H9 (cell line): ENCODE measurements around the gene FANCI. TPM values are rescaled to one million over a fixed set of nuclear protein-coding genes. Genes with fewer than 3 reads are reported as not detected.

Source experiments
- DNase-seq: peaks from one replicate; pipeline ENCODE4 v3.0.0-alpha.2; 2017
- H2AFZ ChIP-seq: one replicate; pipeline ENCODE4 v1.6.1; 2013; ENCODE audit warnings: mild to moderate bottlenecking, low read length, control low read depth, moderate library complexity
- H2AK5ac ChIP-seq: 2 replicates; pipeline ENCODE4 v1.6.1; 2013; ENCODE audit warnings: low read length, control low read depth, mixed read lengths; ENCODE audit not compliant: insufficient read length
- H2BK120ac ChIP-seq: one replicate; pipeline ENCODE4 v1.6.1; 2013; ENCODE audit warnings: low read depth, mild to moderate bottlenecking, low read length, control low read depth, inconsistent platforms; ENCODE audit not compliant: poor library complexity, severe bottlenecking
- H2BK12ac ChIP-seq: 2 replicates; pipeline ENCODE4 v1.6.1; 2013; ENCODE audit warnings: low read length, control low read depth, mixed read lengths, low read depth; ENCODE audit not compliant: insufficient read length
- H2BK15ac ChIP-seq: 2 replicates; pipeline ENCODE4 v1.6.1; 2013; ENCODE audit warnings: low read depth, low read length, control low read depth
- H2BK20ac ChIP-seq: one replicate; pipeline ENCODE4 v1.6.1; 2013; ENCODE audit warnings: low read depth, mild to moderate bottlenecking, low read length, control low read depth, inconsistent platforms; ENCODE audit not compliant: poor library complexity, severe bottlenecking
- H2BK5ac ChIP-seq: 2 replicates; pipeline ENCODE4 v1.6.1; 2013; ENCODE audit warnings: low read length, control low read depth, mixed read lengths; ENCODE audit not compliant: insufficient read length
- H3K14ac ChIP-seq: 2 replicates; pipeline ENCODE4 v1.6.1; 2013; ENCODE audit warnings: low read length, control low read depth; ENCODE audit not compliant: insufficient read depth
- H3K18ac ChIP-seq: 2 replicates; pipeline ENCODE4 v1.6.1; 2013; ENCODE audit warnings: low read depth, mild to moderate bottlenecking, mixed read lengths, low read length, control low read depth; ENCODE audit not compliant: insufficient read length
- H3K23ac ChIP-seq: 2 replicates; pipeline ENCODE4 v1.6.1; 2013; ENCODE audit warnings: low read length, control low read depth, mixed read lengths, low read depth; ENCODE audit not compliant: insufficient read length
- H3K23me2 ChIP-seq: 2 replicates; pipeline ENCODE4 v1.6.1; 2013; ENCODE audit warnings: low read depth, mild to moderate bottlenecking, mixed read lengths, low read length, control low read depth; ENCODE audit not compliant: insufficient read length, poor library complexity, severe bottlenecking
- H3K27ac ChIP-seq: 2 replicates; pipeline ENCODE4 v1.5.1; 2013; ENCODE audit warnings: low read length, control low read depth, mixed read lengths, low read depth; ENCODE audit not compliant: insufficient read length
- H3K27me3 ChIP-seq: 2 replicates; pipeline ENCODE4 v1.6.1; 2013; ENCODE audit warnings: low read length, control low read depth, inconsistent platforms; ENCODE audit not compliant: insufficient read depth
- H3K4ac ChIP-seq: 2 replicates; pipeline ENCODE4 v1.6.1; 2013; ENCODE audit warnings: low read depth, mild to moderate bottlenecking, control low read depth, inconsistent platforms, low read length, moderate library complexity
- H3K4me1 ChIP-seq: 2 replicates; pipeline ENCODE4 v1.6.1; 2013; ENCODE audit warnings: low read length, control low read depth, inconsistent platforms; ENCODE audit not compliant: insufficient read depth
- H3K4me2 ChIP-seq: 2 replicates; pipeline ENCODE4 v1.6.1; 2013; ENCODE audit warnings: low read length, control low read depth, mixed read lengths; ENCODE audit not compliant: insufficient read length, insufficient read depth
- H3K56ac ChIP-seq: 2 replicates; pipeline ENCODE4 v1.6.1; 2013; ENCODE audit warnings: low read depth, mild to moderate bottlenecking, mixed read lengths, low read length, control low read depth; ENCODE audit not compliant: insufficient read length
- H3K79me1 ChIP-seq: 2 replicates; pipeline ENCODE4 v1.6.1; 2013; ENCODE audit warnings: low read depth, mild to moderate bottlenecking, moderate library complexity, low read length, control low read depth, inconsistent platforms; ENCODE audit not compliant: insufficient read depth, poor library complexity, severe bottlenecking
- H3K79me2 ChIP-seq: 2 replicates; pipeline ENCODE4 v1.6.1; 2013; ENCODE audit warnings: low read length, control low read depth, inconsistent platforms; ENCODE audit not compliant: insufficient read depth
- H3K9ac ChIP-seq: 2 replicates; pipeline ENCODE4 v1.6.1; 2013; ENCODE audit warnings: low read length, control low read depth, mixed read lengths; ENCODE audit not compliant: insufficient read length; ENCODE audit errors: extremely low read depth
- H3K9me3 ChIP-seq: one replicate; pipeline ENCODE4 v1.6.1; 2013; ENCODE audit warnings: low read depth, low read length, inconsistent platforms; ENCODE audit not compliant: control insufficient read depth
- H3T11ph ChIP-seq: one replicate; pipeline ENCODE4 v1.6.1; 2013; ENCODE audit warnings: mild to moderate bottlenecking, low read length, control low read depth, inconsistent platforms
- H4K20me1 ChIP-seq: one replicate; pipeline ENCODE4 v1.6.1; 2013; ENCODE audit not compliant: control insufficient read depth, insufficient read length, insufficient read depth
- H4K5ac ChIP-seq: 2 replicates; pipeline ENCODE4 v1.6.1; 2013; ENCODE audit warnings: low read depth, mild to moderate bottlenecking, mixed read lengths, low read length, control low read depth; ENCODE audit not compliant: insufficient read length
- H4K8ac ChIP-seq: replicated peaks from 2 replicates; pipeline ENCODE4 v1.6.1; 2013; ENCODE audit warnings: low read length, control low read depth, mixed read lengths, low read depth; ENCODE audit not compliant: insufficient read length
- H4K91ac ChIP-seq: 2 replicates; pipeline ENCODE4 v1.6.1; 2013; ENCODE audit warnings: low read depth, mild to moderate bottlenecking, moderate library complexity, mixed read lengths, low read length, control low read depth; ENCODE audit not compliant: insufficient read length
- H3K27ac Mint-ChIP-seq, 3 experiments: 2 replicates in 2 of 3; 3 replicates in 1 of 3; pipeline ENCODE4 v1.8.0; 2020 to 2021; ENCODE audit warnings: mixed read lengths in 3 of 3, mild to moderate bottlenecking in 1 of 3, moderate library complexity in 1 of 3
- H3K27me3 Mint-ChIP-seq: 2 replicates; pipeline ENCODE4 v1.8.0; 2021; ENCODE audit warnings: low read depth, mild to moderate bottlenecking, moderate library complexity, mixed read lengths
- H3K36me3 Mint-ChIP-seq, 3 experiments: 2 replicates in 2 of 3; 3 replicates in 1 of 3; pipeline ENCODE4 v1.8.0; 2020 to 2021; ENCODE audit warnings: low read depth in 3 of 3, mixed read lengths in 3 of 3; ENCODE audit not compliant: insufficient read depth in 1 of 3
- H3K4me1 Mint-ChIP-seq, 2 experiments: 2 replicates each; pipeline ENCODE4 v1.8.0; 2020; ENCODE audit warnings: mixed read lengths in 2 of 2
- H3K4me3 Mint-ChIP-seq, 2 experiments: 2 replicates in 1 of 2; 3 replicates in 1 of 2; pipeline ENCODE4 v1.8.0; 2020 to 2021; ENCODE audit warnings: mild to moderate bottlenecking in 2 of 2, mixed read lengths in 2 of 2, moderate library complexity in 1 of 2
- H3K9me3 Mint-ChIP-seq, 2 experiments: 2 replicates in 1 of 2; 3 replicates in 1 of 2; pipeline ENCODE4 v1.8.0; 2020; ENCODE audit warnings: mild to moderate bottlenecking in 2 of 2, mixed read lengths in 2 of 2, moderate library complexity in 1 of 2
- WGBS: extraction: QIAGEN DNeasy Blood & Tissue Kit; methylation state at CpG from one replicate; pipeline ENCODE4 v1.1.7; 2013; ENCODE audit warnings: missing lambda C conversion rate, low lambda C conversion rate, mixed read lengths; ENCODE audit not compliant: insufficient read length; ENCODE audit errors: extremely low coverage; 5-methylcytosine and 5-hydroxymethylcytosine counted together
- total RNA-seq: library from RNA; stranded (reverse); gene quantifications from 2 replicates; pipeline ENCODE4 v1.2.1, GENCODE V29; 2021
- TF ChIP-seq, protein P1 (sequence below): fragments of 200-600 bp; sonication (generic); conservative IDR thresholded peaks from 3 replicates; pipeline ENCODE4 v1.8.0; 2021; ENCODE audit warnings: antibody characterized with exemption, mild to moderate bottlenecking

FANCI gene
- total RNA-seq, 1 experiment from 2014 or later: 106 TPM

- H4K91ac ChIP-seq: no peak overlapping the region
- no peaks in the 10 kb centered on the region for H3K9me3 Mint-ChIP-seq
- H3K23me2 ChIP-seq: no peaks in the 10 kb centered on the region
- no peaks in the 10 kb centered on the region for H3K36me3 Mint-ChIP-seq
- H3K27me3 Mint-ChIP-seq: peaks cover 80% of the 10 kb centered on the region
- H3K18ac ChIP-seq: no peak overlapping the region
- H3K4me2 ChIP-seq: no peak overlapping the region
- no peak overlapping the region for H3T11ph ChIP-seq
- no peak overlapping the region for H4K5ac ChIP-seq
- H3K79me1 ChIP-seq: no peaks in the 10 kb centered on the region
- H3K9me3 ChIP-seq: no peaks in the 10 kb centered on the region
- H3K4me1 ChIP-seq: no peaks in the 10 kb centered on the region
- H2BK15ac ChIP-seq: no peak overlapping the region
- DNase-seq: no peak
- H2AFZ ChIP-seq: no peak overlapping the region
- H3K27me3 ChIP-seq: peaks cover 11% of the 10 kb centered on the region
- no peak overlapping the region for H3K9ac ChIP-seq
- TF ChIP-seq, protein P1, sequence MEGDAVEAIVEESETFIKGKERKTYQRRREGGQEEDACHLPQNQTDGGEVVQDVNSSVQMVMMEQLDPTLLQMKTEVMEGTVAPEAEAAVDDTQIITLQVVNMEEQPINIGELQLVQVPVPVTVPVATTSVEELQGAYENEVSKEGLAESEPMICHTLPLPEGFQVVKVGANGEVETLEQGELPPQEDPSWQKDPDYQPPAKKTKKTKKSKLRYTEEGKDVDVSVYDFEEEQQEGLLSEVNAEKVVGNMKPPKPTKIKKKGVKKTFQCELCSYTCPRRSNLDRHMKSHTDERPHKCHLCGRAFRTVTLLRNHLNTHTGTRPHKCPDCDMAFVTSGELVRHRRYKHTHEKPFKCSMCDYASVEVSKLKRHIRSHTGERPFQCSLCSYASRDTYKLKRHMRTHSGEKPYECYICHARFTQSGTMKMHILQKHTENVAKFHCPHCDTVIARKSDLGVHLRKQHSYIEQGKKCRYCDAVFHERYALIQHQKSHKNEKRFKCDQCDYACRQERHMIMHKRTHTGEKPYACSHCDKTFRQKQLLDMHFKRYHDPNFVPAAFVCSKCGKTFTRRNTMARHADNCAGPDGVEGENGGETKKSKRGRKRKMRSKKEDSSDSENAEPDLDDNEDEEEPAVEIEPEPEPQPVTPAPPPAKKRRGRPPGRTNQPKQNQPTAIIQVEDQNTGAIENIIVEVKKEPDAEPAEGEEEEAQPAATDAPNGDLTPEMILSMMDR: no peak
- WGBS: no CpG with 5 or more reads among the region's 4 CpGs
- H2AK5ac ChIP-seq: no peak overlapping the region
- no peak overlapping the region for H2BK120ac ChIP-seq
- H4K20me1 ChIP-seq: no peaks in the 10 kb centered on the region
- H2BK12ac ChIP-seq: no peak overlapping the region
- H2BK20ac ChIP-seq: no peak overlapping the region
- H3K4me1 Mint-ChIP-seq: peaks cover 4 to 10% of the 10 kb centered on the region in 2 experiments; a peak in 3 of 4 replicates
- H4K8ac ChIP-seq: no peak overlapping the region
- H3K23ac ChIP-seq: no peak overlapping the region
- no peak overlapping the region for H3K27ac ChIP-seq
- H3K4ac ChIP-seq: no peak overlapping the region
- H3K14ac ChIP-seq: no peak overlapping the region
- H3K79me2 ChIP-seq: no peaks in the 10 kb centered on the region
- no peak overlapping the region for H3K56ac ChIP-seq
- H2BK5ac ChIP-seq: no peak overlapping the region
- H3K27ac Mint-ChIP-seq: no peak overlapping the region
- H3K4me3 Mint-ChIP-seq: no peak overlapping the region
Measured at GRCh38 chr15:89352476-89352875, 108.7 kb downstream of the FANCI start.
